Measurements from ENCODE around the gene AMN.

Gene AMN

DNA sequence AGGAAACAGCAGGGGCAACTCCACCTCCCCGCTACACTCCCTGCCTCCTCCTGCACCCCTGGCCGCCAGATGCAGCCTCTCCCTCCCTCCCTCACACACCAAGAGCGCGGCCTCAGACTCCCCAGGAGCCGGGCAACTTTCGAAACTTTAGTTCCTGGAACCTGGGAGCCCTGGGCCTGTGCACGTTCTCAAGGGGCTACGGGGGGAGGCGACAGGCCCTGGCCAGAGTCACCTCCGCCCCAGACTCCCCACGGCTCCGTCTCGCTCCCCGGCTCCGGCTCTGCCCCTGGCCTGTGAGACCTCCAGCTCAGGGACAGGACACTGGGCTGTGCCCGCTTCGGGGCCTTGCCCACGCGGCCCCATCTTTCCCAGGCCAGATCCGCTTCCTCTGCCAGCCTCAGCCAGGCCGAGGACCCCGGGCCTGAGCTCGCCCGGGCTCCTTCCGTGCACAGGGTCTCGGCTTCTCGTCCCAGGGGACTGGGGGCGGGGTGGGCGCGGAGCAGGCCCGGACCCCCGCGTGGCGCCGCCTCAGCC is 5.5 kb downstream of the AMN start:
- no peak for DNase-seq (ENCODE audit: low spot score)

- DNase-seq (ENCODE audit: low spot score) = peak; percentile 24
Observed at GRCh38 chr14:102928412-102929240, 6.2 kb downstream of the AMN start.

GRCh38 chr14:102929241-102930137 is 7.0 kb downstream of the AMN start:
- DNase-seq (ENCODE audit: low spot score) = no peak

GRCh38 chr14:102930138-102930752 is 7.8 kb downstream of the AMN start:
- no peak for DNase-seq (ENCODE audit: low spot score)

GRCh38 chr14:102930753-102931579 is 8.5 kb downstream of the AMN start:
- no peak for DNase-seq (ENCODE audit: low spot score)

DNA sequence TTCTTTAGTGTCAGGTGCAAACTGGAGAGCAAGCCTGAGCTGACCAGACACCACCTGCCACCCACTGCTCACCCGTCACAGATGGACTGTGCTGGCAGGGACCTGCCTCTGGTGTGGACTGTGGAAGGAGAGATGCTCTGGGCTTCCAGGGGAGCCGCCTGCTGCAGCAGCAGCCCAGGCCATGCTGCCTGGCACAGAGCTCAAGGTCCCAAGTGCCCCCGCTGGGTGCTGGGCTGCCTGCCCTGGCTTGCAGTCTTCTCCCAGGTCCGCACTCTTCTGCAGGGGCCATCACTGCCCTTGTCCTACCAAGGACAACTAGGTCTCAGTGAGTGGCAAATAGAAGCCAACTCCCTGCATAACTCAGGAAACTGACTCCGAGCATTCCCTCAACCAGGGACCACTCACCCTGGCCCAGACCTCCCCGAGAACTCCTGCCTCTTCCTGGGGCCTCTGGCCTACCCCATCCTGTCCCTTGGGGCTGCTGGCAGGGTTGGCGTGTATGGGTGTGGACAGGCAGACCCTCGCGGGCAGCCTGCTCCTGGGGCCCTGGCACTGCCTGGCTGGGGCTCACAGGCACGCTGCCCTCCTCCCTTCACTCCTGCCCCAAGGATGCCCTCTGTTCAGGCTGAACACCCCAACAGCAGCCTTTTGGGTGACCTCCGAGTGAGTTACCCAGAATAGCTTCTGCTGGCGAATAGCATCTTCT is 9.3 kb downstream of the AMN start:
- DNase-seq (ENCODE audit: low spot score) = no peak

- no peak for DNase-seq (ENCODE audit: low spot score)
Observed at GRCh38 chr14:102932484-102933248, 10.2 kb downstream of the AMN start.

GRCh38 chr14:102933618-102934231 is 11.3 kb downstream of the AMN start:
- no peak for DNase-seq (ENCODE audit: low spot score)

- DNase-seq (ENCODE audit: low spot score) = no peak
Observed at GRCh38 chr14:102935756-102936155, 13.3 kb downstream of the AMN start.

DNA sequence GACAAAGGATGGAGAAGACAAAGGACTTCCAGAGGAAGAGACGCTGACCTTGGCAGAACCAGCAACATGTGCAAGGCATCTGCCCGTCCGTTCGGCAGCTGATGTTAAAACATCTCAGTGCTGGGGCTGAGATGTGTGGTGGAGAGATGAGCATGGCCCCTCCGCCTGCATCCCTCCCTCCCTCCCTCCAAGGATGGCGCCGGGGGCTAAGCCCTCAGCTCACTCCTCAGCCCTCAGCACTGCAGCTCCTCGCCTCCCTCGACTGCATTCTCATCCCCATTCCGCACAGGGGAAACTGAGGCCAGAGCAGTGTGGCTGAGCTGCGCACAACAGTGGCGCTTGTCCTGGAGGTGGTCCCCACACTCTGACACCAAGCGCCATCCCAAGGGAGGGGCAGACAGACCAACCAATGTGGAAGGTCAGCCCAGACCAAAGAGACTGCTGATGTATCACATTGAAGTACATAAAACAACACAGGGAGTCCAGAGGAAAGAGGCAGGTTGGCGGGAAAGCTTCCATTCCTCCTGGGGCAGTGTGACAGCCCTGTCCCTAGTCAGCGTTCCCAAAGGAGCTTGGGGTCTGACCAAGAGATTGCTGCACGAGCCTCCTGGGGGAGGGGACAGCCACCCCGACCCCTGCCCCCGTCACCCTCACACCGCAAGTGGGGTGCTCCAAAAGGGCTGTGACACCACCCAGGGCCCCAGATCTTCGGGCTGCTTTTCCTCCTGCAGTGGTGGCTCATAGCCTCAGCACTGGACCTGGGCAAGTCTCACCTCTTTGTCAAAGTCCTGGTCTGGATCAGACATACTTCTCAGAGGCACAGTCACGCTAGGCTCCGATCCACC is 15.1 kb downstream of the AMN start:
- no peak for DNase-seq (ENCODE audit: low spot score)

DNA sequence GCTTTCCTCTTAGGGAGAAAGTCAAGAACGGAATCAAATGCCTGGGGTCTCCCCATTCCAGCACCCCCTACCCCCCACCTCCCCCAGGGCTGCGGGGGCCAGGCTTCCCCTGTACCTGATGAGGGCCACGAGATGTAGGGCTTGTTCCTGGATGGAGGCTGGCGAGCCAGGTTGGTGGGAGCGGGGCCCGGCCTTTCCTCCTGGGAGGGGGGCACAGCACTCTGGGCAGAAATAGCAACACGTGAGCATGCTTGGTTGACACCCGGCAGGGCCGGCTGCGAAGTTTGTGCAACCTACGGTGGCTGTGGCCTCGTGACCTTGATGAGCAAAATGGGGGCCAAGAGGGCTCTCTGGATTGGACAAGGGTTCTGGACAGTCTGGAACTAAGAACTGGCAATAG is 15.7 kb downstream of the AMN start:
- no peak for DNase-seq (ENCODE audit: low spot score)

- no peak for DNase-seq (ENCODE audit: low spot score)
Observed at GRCh38 chr14:102939329-102939728, 16.9 kb downstream of the AMN start.

- DNase-seq (ENCODE audit: low spot score) = no peak
Observed at GRCh38 chr14:102939820-102940561, 17.5 kb downstream of the AMN start.

DNA sequence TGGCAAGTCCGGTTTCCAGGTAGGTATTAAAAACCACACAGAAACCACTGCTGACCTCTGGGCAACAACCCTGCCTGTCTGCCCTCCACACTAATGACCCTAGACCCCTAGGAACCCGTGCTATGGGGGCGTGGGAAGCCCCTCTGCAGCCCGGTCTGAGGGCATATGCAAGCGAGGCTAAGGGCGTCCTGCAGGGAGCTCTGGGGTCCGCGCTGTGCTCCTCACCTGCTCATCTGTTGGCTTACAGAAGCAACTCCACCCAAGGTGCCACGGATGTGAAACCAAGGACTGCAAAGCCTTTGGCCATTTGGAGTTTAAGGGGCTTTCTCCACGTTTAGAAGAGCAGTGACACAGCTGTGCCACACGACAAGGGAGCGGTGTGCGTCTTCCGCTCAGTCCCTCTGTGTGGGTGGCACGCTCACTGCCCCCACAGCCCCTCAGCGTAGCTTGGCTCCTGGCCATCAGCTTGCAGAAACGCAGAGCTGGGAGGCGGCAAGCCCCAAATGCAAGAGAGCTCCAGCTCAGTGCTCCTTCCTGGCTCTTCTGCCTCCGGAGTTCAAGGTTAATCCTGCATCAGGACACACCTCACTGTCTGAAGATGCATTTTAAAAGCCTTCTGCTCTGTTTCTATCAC is 18.4 kb downstream of the AMN start:
- no peak for DNase-seq (ENCODE audit: low spot score)

DNA sequence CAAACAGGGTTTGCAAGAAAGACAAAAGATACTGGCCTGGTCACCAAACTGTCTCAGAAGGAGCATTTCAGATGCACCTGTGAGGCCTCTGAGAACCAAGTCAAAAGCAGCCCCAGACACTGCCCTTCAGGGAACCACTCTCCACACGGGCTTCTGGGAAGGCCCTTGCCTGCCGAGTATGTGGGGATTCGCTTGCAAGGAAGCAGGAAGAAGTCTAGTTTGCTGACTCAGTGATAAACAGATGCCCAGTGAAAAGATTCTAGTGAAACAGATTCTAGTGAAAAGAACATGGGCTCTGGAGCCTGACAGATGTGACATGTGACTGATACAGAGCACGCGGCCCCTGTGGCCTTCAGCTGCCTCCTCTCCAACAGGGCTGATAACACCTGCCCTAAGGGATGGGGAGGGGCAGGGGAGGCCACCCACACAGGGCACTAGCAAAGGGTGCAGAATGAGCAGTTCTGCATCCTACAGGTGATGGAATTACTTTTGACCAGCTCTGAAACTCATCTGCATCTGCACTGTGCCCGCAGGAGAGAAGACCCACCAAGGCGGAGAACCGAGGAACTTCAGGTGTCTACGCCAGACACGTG is 19.1 kb downstream of the AMN start:
- DNase-seq (ENCODE audit: low spot score) = no peak

DNA sequence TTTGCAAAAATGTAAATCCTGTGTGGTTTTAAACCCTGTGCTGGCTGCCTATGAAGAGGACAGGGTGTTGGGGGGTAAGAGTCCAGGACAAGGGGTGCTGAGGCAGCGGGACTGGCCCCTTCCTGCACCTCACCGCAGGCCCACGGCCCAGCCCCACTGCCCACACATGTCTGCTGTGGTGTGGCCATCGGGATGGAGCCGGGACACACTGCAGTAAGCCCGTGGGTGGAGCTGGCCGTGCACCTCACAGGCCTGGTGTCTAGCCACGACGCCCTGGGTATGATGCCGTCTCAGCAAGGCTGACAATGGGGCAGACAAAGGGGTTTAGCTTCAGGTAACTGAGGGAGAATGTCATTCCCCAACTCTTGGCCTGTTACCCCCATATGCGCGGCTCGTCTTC is 19.6 kb downstream of the AMN start:
- DNase-seq (ENCODE audit: low spot score) = no peak

- no peak for DNase-seq (ENCODE audit: low spot score)
Observed at GRCh38 chr14:102943454-102943853, 21.0 kb downstream of the AMN start.

All from activated CD4-positive, alpha-beta T cell treated with anti-CD3 and anti-CD28 coated beads, Interleukin-2, Interleukin-4, amounts not matched to agents 100 ng/mL and 50 ng/mL, durations not matched to agents 16 hours and 8 hours (primary cell).